Measurements from ENCODE around the gene ANKRD10.

The ANKRD10 gene

DNA sequence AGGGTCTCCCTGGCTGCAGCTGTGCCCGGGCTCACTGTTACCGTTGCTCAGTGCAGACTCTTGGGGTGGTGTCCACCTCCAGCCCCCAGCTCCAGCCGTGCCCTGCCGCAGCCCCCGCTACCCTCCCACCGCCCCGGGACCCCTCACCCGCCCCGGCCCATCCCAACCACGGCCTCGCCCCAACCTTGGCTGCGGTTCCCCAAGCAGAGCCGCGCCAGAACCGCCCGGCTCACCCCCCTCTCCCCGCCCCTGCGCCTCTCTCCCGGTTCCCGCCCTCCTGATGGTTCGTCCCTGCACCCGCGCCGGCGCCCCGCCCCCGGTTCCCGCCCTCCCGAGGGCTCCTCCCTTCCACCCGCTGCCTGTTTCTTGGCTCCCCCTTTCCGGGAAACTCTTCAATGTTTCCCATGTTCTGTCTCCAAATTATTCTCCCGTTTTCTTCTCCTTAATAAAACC is 40.3 kb downstream of the ANKRD10 start (continued):
- TF ChIP-seq ZNF138 (tag by site-specific recombination; IDR thresholded peaks at IDR 0.05; ENCODE audit: borderline replicate concordance) = no peak
- TF ChIP-seq, protein P1, sequence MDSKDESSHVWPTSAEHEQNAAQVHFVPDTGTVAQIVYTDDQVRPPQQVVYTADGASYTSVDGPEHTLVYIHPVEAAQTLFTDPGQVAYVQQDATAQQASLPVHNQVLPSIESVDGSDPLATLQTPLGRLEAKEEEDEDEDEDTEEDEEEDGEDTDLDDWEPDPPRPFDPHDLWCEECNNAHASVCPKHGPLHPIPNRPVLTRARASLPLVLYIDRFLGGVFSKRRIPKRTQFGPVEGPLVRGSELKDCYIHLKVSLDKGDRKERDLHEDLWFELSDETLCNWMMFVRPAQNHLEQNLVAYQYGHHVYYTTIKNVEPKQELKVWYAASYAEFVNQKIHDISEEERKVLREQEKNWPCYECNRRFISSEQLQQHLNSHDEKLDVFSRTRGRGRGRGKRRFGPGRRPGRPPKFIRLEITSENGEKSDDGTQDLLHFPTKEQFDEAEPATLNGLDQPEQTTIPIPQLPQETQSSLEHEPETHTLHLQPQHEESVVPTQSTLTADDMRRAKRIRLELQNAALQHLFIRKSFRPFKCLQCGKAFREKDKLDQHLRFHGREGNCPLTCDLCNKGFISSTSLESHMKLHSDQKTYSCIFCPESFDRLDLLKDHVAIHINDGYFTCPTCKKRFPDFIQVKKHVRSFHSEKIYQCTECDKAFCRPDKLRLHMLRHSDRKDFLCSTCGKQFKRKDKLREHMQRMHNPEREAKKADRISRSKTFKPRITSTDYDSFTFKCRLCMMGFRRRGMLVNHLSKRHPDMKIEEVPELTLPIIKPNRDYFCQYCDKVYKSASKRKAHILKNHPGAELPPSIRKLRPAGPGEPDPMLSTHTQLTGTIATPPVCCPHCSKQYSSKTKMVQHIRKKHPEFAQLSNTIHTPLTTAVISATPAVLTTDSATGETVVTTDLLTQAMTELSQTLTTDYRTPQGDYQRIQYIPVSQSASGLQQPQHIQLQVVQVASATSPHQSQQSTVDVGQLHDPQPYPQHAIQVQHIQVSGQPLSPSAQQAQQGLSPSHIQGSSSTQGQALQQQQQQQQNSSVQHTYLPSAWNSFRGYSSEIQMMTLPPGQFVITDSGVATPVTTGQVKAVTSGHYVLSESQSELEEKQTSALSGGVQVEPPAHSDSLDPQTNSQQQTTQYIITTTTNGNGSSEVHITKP (tag by site-specific recombination; IDR thresholded peaks at IDR 0.05) = peak; percentile 71
- no peak for TF ChIP-seq PRDM1 (tag by site-specific recombination; IDR thresholded peaks at IDR 0.05)
- TF ChIP-seq ZNF416 (tag by site-specific recombination; IDR thresholded peaks at IDR 0.05) = no peak
- TF ChIP-seq SP2 (tag by site-specific recombination; IDR thresholded peaks at IDR 0.05) = peak; percentile 73
- TF ChIP-seq KLF10 (tag by site-specific recombination; IDR thresholded peaks at IDR 0.05) = no peak

- Histone ChIP-seq H3K9me3 (ENCODE audit: control insufficient read depth, insufficient read depth, low read depth, low read length) (no peaks in the 10 kb centered on the region), H3K27ac (ENCODE audit: extremely low read depth, low read depth, low read length) (no peak overlapping the region), H3K4me3 (ENCODE audit: low read depth, low read length) (no peak overlapping the region; the same call in 1 of the 2 replicates), H3K36me3 (ENCODE audit: control insufficient read depth in 2 of 2, insufficient read depth in 1 of 2, low read length in 2 of 2) (no peaks in the 10 kb centered on the region), H3K4me1 (ENCODE audit: control insufficient read depth, insufficient read depth, low read length) (no peaks in the 10 kb centered on the region; the same call in 1 of the 2 replicates)
- POLR2A ChIA-PET = no interaction called here
- CTCF ChIA-PET = no interaction called here
- TF ChIP-seq EGR2 (tag by site-specific recombination; IDR thresholded peaks at IDR 0.05; ENCODE audit: low read depth) (peak; percentile 35; the same call in 1 of the 2 replicates), ZNF792 (tag by site-specific recombination; IDR thresholded peaks at IDR 0.05) (no peak), ZNF670 (tag by site-specific recombination; IDR thresholded peaks at IDR 0.05; ENCODE audit: low read depth) (0 out of 2 replicates have a peak, but pooled peaks have one; percentile 74), ZNF423 (tag by site-specific recombination; IDR thresholded peaks at IDR 0.05) (no peak), ZNF24 (tag by site-specific recombination; IDR thresholded peaks at IDR 0.05) (no peak), ZXDB (tag by site-specific recombination; IDR thresholded peaks at IDR 0.05) (no peak), PRDM2 (tag by site-specific recombination; IDR thresholded peaks at IDR 0.05; ENCODE audit: borderline replicate concordance) (peak; percentile 47; the same call in 1 of the 2 replicates), ZBTB26 (tag by site-specific recombination; optimal IDR thresholded peaks at IDR 0.05) (peak; percentile 25), ZBTB7A (tag by site-specific recombination; IDR thresholded peaks at IDR 0.05; ENCODE audit: low read depth) (0 out of 2 replicates have a peak, but pooled peaks have one; percentile 11), ZBTB1 (tag by site-specific recombination; IDR thresholded peaks at IDR 0.05) (no peak), ZNF112 (tag by site-specific recombination; IDR thresholded peaks at IDR 0.05) (no peak)
- TF ChIP-seq, protein P2, sequence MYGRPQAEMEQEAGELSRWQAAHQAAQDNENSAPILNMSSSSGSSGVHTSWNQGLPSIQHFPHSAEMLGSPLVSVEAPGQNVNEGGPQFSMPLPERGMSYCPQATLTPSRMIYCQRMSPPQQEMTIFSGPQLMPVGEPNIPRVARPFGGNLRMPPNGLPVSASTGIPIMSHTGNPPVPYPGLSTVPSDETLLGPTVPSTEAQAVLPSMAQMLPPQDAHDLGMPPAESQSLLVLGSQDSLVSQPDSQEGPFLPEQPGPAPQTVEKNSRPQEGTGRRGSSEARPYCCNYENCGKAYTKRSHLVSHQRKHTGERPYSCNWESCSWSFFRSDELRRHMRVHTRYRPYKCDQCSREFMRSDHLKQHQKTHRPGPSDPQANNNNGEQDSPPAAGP (tag by site-specific recombination; IDR thresholded peaks at IDR 0.05) = 0 out of 2 replicates have a peak, but pooled peaks have one; percentile 50
- TF ChIP-seq, protein P3, sequence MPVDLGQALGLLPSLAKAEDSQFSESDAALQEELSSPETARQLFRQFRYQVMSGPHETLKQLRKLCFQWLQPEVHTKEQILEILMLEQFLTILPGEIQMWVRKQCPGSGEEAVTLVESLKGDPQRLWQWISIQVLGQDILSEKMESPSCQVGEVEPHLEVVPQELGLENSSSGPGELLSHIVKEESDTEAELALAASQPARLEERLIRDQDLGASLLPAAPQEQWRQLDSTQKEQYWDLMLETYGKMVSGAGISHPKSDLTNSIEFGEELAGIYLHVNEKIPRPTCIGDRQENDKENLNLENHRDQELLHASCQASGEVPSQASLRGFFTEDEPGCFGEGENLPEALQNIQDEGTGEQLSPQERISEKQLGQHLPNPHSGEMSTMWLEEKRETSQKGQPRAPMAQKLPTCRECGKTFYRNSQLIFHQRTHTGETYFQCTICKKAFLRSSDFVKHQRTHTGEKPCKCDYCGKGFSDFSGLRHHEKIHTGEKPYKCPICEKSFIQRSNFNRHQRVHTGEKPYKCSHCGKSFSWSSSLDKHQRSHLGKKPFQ (tag by site-specific recombination; IDR thresholded peaks at IDR 0.05) = peak; percentile 88
- TF ChIP-seq, protein P4, sequence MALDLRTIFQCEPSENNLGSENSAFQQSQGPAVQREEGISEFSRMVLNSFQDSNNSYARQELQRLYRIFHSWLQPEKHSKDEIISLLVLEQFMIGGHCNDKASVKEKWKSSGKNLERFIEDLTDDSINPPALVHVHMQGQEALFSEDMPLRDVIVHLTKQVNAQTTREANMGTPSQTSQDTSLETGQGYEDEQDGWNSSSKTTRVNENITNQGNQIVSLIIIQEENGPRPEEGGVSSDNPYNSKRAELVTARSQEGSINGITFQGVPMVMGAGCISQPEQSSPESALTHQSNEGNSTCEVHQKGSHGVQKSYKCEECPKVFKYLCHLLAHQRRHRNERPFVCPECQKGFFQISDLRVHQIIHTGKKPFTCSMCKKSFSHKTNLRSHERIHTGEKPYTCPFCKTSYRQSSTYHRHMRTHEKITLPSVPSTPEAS (tag by site-specific recombination; IDR thresholded peaks at IDR 0.05) = peak; percentile 82
Measured at GRCh38 chr13:110873639-110874507, 41.0 kb downstream of the ANKRD10 start.

Measured in HEK293 (cell line).